ENCODE data around the gene LAG3.

GRCh38 chr12:6751767-6752166 lies 20.6 kb upstream of the LAG3 start:
- no peak for TF ChIP-seq CTCF (IDR thresholded peaks at IDR 0.05; ENCODE audit: low read depth, low read length, poor library complexity, severe bottlenecking)
- no peak for TF ChIP-seq EZH2phosphoT487 (IDR thresholded peaks at IDR 0.05; ENCODE audit: borderline replicate concordance, low read length)

All from DOHH2 (cell line).